Hindlimb muscle (tissue), 1 donor: ENCODE data around the gene H1-8. TPM values are rescaled to one million over a fixed set of nuclear protein-coding genes. Genes with fewer than 3 reads are reported as not detected.
"Not testable (repeated sequence)": the region's sequence is repeated elsewhere in the genome, so short reads cannot be mapped to it uniquely, and the experiment has no call there.

ENCODE experiments used
- DNase-seq: peaks from one replicate; pipeline ENCODE4 v3.0.0-alpha.2; 2013
- polyA plus RNA-seq: library from polyadenylated mRNA; unstranded; fragments of 120-200 nt; gene quantifications from one replicate; pipeline ENCODE4 v1.2.1, GENCODE V29; 2013; ENCODE audit not compliant: insufficient read length

Gene H1-8
- polyA plus RNA-seq, 1 donor, result not detected

DNA sequence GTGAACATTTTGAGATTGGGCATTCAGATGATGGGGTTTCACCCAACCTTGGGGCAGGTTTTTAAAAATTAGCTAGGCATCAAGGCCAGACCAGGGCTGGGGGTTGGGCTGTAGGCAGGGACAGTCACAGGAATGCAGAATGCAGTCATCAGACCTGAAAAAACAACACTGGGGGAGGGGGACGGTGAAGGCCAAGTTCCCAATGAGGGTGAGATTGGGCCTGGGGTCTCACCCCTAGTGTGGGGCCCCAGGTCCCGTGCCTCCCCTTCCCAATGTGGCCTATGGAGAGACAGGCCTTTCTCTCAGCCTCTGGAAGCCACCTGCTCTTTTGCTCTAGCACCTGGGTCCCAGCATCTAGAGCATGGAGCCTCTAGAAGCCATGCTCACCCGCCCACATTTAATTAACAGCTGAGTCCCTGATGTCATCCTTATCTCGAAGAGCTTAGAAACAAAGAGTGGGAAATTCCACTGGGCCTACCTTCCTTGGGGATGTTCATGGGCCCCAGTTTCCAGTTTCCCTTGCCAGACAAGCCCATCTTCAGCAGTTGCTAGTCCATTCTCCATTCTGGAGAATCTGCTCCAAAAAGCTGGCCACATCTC, 8.4 kb upstream of the H1-8 start:
- DNase-seq, result no peak

DNA sequence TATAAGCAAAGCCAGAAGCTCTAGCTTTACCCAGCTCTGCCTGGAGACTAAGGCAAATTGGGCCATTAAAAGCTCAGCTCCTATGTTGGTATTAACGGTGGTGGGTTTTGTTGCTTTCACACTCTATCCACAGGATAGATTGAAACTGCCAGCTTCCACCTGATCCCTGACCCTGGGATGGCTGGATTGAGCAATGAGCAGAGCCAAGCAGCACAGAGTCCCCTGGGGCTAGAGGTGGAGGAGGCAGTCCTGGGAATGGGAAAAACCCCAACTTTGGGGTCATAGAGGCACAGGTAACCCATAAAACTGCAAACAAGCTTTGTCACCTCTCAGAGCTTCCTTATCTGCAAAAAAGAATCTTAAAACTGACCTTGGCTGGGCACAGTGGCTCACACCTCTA, 7.9 kb upstream of the H1-8 start:
- no peak for DNase-seq

DNA sequence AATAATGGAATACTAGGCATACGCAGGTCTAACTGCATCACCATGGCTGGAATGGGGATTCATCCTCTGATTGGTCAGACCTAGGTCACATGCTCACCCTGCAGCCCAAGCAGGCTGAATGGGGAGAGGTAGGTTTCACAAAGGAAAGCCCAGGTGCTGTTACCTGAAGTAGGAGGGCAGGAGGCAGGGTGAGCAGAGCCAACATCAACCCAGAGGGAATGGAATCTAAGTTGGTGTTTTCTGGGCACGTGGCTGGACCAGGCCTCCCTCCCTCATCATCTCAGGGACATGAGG, 6.7 kb upstream of the H1-8 start:
- no peak for DNase-seq

DNA sequence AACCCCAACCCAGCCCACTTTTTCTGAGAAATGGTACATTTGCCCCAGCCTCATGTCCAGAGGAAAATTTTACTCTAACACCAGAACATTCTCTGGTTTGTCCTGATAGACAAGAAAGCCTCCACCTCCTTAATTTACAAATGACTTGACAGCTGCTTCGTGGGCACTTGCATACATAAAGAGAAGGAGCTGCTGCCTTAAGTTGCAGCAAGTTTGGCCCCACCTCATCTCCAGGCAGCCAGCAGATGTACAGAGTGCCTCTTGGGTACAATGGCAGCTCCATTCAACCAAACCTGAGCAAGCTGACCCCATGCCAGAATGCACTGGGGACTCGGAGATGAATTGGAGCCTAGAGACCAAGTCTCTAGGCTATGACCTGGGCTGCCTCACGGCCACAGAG, 6.2 kb upstream of the H1-8 start:
- no peak for DNase-seq

DNA sequence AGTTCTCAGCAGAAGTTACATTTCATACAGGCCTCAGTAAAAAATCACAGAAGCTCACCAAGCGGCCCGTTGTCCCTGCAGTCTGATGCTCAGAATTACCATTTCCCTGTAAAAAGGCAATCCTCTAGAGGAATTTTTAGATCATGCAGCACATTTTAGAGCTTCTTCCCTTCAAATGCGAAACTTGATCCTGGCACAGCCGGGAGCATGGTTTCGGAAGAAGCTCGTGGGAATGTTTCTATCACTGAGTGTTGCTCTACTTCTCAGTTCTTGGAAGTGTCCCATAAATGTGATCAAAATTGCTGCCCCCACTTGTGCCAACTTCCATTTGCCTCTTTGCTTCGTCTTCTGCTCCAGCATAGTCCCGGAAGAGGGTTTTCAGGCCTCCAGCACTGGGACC, 3.8 kb upstream of the H1-8 start:
- DNase-seq, result no peak

DNA sequence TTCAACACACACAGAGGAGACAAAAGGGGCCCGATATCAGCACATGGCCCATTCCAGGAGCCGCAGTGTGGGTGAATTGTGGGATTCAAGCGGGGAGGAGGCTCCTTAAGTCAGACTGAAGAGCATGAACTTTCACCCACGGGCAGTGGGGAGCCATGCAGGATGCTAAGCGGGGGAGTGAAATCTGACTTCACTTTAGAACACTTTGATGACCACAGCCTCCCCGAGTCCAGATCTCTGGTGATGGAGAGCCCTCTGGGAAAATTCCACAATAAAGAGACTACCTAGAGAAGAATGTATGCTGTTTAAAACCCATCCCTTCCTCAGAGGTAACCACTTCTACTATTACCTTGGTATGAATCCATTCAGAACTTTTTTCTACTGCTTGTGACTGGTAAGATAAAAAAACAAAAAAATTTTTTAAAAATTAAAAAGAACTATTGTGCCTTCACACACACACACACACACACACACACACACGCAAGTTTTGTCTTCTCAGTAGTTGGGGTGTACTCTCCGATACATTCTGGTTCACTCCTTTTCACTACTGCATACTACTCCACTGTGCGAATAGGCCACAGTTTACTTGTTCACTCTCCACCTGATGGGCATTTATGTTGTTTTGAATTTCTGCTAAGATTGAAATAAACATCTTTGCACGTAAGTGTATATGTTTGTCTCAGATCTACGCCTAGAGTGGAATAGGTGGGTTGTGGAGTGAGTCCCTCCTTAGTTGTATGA, 2.0 kb upstream of the H1-8 start:
- no peak for DNase-seq

DNA sequence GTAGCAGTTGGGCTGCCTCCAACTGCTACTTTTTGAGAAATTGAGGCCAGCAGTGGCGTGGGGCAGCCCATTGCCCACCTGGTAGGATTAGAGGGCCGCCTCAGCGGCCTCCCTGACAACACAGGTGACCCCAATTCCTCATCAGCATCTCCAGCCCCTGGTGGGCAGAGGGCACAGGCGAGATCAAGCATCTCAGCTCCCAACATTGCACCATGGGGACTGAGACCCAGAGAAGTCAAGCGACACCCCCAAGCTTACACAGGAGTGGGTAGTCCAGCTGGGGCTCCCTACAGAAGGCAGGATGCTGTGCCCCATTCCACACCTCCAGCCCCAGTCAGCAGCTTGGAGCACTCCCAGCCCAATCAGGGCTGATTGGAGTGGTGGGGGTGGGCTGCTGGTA, 228 bp upstream of the H1-8 start:
- no peak for DNase-seq

DNA sequence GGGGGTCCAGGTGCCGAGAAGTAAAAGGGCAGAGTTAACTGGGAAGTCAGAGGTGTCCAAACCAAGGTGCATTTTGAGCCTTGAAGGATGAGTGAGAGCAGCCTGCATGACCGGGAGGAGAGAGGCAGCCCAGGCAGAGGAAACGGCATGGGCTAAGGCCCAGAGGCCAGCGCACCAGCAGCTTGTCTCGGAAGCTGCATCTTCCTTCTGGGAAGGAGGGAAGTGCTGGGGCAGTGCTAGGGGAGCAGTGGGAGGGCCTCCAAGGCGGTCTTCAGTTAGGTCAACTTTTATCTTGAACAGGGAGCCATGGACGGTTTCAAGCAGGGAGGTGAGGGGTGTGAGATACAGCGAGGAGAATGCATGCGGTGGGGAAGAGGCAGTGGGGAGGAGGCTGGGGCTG, 1.0 kb downstream of the H1-8 start:
- no peak for DNase-seq

DNA sequence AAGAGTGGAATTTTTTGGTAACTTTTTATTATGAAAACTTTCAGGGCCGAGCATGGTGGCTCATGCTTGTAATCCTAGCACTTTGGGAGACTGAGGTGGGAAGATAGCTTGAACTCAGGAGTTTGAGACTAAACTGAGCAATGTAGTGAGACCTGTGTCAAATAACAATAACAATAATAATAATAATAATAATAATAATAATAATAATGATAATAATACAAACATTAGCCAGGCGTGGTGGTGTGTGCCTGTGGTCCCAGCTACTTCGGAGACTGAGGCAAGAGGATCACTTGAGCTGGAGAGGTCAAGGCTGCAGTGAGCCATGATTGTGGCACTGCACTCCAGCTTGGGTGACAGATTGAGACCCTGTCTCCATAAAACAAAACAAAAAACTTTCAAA, 3.0 kb downstream of the H1-8 start:
- not testable (repeated sequence) for DNase-seq

DNA sequence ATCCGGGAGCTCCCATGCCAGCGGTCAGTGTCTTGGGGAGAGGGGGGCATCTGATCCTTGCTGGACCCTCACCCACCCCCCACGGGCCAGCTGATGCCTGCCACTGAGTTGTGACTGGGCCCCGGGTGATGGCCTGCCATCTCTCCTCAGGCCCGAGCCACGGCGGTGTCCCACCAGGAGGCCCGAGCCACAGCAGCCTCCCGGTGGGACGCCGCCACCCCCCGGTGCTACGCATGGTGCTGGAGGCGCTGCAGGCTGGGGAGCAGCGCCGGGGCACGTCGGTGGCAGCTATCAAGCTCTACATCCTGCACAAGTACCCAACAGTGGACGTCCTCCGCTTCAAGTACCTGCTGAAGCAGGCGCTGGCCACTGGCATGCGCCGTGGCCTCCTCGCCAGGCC, 4.3 kb downstream of the H1-8 start:
- no peak for DNase-seq

DNA sequence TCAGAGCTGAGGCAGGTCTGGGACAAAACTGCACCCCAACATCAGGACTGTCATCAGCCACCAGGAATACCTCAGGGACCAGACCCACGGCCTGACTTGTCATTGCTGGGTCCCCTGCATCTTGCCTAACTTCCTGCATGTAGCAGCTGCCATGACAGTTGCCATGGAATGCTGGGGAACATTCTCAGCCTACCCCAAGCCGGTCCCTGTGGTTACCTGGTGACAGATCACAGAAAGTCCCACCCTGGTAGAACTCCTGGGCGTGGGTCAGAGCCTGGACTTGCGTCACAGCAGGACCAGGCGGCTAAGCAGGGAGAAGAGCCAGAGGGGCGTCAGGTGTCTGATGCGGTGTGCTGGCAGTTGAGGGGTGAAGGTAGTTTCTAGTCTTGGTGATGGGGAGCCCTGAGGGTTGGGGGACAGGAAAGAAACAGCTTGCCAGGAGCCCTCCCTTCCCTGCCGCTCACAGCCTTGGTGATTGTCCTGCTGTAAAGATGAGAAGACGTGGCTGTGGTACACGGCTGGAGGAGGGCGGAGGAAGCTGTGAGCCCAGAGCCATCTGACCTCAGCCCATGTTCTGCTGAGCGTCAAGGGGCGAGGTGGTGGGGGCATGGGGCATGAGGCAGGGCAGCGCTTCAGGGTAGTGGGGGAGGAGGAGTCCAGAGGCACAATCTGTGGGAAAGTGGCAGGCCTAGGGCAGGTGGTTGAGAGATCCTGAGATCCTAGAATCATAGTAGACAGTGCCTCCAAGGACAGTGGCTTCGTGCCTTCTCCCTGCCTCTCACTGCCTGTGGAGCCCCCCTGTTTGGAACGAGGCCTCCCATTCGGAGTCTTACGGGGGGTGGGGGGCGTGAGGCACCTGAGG, 5.4 kb downstream of the H1-8 start:
- no peak for DNase-seq

DNA sequence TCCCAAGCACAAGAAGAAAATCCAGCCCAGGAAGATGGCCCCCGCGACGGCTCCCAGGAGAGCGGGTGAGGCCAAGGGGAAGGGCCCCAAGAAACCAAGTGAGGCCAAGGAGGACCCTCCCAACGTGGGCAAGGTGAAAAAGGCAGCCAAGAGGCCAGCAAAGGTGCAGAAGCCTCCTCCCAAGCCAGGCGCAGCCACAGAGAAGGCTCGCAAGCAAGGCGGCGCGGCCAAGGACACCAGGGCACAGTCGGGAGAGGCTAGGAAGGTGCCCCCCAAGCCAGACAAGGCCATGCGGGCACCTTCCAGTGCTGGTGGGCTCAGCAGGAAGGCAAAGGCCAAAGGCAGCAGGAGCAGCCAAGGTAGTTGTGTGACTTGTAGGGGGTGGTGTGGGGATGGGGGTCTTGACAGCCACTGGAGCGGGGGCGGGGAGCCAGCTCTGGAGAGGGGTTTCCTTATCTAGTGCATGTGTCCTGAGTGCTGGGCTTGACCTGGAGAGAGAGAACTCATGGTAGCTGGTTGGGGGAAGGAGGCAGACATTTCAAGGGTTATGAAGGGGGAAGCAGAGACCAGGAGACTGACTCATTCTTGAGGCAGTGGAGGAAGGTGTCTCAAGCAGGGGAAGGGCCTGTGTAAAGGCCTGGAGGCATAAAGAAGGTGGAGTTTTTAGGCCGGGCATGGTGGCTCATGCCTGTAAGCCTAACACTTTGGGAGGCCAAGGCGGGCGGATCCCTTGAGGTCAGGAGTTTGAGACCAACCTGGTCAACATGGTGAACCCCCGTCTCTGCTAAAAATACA, 6.2 kb downstream of the H1-8 start:
- no peak for DNase-seq

DNA sequence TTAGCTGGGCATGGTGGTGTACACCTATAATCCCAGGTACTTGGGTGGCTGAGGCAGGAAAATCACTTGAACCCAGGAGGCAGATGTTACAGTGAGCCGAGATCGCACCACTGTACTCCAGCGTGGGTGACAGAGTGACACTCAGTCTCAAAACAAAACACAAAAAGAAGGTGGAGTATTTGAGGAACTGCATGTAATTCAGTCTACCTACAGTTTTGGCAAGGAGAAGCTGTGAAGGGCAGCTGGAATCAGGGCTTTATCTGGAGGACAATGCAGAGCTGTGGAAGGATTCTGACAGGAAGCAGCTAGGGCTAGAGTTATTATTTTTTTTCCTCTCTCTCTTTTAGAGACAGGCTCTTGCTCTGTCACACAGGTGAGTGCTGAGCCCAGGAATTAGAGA, 6.8 kb downstream of the H1-8 start:
- no peak for DNase-seq

DNA sequence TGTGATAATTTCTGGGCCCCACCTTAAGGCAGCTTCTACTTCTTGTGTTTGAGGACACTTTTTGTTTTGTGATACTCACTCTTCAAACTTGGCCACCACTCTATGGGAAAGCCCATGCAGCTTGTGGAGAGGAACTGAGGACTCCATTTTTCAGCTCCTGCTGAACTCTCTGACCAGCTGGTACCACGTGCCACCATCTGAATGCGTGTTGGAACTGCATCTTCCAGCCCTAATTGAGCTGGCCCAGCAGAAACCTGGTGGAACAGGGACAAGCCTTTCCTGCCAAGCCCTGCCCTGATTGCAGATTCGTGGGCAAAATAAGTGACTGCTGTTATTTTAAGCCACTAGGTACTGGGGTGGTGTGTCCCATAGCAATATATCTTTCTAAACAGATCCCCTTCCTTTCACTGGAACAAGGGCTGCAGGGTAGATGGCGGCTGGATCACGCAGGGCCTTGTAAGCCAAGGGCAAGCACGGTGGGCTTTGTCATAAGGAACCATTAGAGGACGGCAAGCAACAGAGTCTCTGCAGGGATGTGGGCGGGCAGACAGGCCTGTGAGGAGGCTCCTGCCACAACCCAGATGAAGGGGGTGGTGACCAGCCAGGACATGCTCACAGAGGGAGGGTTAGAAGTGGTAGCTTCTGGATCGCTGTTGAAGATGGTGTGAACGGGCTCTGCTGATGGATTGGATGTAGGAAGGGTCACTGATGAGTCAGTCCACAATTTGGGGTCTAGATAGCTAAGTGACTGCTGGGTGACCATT, 9.5 kb downstream of the H1-8 start:
- DNase-seq, result no peak

DNA sequence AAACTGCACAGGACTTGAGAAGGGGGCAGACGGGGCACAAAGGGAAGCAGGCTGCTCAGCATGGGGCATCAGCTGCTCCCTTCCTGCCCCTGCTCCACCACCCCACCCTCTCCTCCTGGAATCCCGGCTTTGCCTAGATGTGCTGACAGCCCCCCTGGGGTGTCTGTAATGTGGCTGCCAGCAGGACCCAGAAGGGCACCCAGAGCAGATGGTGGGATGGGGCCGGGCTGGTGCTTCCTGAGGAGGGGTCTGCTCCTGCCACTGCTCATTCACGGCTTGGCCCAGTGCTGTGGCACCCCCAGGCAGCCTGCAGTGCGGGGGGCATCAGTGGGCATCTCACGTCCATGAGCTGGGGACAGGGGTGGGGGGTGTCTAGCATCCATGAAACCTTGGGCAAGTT, 10.2 kb downstream of the H1-8 start:
- no peak for DNase-seq

DNA sequence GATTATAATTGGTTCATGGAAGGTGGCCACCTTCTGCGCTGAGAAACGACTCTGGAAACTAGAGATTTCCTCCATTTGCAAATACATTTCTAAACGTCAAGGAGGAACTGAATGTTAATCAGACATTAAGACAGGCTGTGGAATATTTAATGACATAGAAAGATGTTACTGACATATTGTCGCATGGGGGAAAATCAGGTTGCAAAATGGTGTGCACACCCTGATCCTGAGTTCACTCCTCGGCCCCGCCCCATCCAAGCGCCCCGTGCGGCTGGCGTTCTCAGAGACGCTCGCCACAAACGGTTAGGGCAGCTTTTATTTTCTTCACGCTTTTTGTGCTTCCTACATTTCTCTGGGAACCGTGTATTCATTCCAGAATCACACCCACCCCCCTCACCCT, 10.7 kb downstream of the H1-8 start:
- no peak for DNase-seq

DNA sequence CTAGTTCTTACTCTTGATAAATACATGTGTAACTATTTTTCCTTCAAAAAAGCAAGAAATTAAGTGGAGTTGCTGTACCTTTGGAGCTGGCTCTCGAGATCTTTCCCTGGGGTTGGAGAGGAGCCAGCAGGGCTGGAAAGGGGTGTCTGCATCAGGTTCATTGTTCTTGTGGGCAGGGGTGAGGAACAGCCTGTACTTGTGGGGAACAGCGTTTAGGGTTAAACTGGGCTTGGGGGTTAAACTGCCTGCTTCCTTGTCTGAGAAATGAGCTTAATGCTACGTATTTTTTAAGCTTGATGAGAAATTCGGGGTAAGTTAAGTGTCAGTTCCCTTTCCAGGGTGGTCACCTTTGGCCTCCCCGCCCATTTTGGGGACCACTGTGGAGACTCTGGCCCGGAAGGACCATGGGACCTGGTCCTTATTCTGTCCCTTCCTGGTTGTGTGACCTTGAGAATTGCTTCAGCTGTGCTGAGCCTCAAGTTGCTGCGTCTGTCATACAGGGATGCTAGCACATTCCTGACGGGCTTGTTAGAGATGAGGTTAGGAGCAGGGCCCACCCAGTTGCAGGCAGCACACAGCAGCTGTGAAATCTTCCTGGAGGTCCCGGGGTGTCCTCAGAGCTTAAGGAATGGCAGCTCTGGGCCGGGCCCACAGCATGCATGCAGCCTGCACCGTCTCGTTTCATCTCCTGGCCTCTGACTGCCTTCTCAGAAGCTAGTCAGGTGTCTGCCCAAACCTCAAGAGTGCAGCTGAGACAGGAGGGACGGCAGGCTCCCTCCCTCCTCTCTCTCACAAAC, 11.6 kb downstream of the H1-8 start:
- DNase-seq, result no peak

DNA sequence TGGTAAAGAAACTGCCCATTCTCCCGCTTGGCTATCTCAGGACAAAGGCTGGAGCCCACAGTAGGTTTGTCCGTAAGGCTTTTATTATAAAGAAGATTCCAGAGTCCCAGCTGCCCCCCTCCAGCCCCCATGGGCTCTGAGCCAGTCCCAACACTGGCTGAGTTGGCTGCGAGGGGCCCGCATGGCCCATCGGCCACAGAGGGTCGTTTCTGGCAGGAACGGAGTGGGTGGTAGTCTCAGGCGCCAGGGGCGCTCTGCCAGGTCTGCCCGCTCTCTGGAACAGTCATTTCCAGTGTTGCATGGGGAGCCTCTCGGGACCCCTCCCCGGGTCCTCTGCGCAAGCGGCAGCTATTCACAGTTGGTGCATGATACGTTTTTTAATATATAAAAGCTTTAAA, 12.2 kb downstream of the H1-8 start:
- no peak for DNase-seq

DNA sequence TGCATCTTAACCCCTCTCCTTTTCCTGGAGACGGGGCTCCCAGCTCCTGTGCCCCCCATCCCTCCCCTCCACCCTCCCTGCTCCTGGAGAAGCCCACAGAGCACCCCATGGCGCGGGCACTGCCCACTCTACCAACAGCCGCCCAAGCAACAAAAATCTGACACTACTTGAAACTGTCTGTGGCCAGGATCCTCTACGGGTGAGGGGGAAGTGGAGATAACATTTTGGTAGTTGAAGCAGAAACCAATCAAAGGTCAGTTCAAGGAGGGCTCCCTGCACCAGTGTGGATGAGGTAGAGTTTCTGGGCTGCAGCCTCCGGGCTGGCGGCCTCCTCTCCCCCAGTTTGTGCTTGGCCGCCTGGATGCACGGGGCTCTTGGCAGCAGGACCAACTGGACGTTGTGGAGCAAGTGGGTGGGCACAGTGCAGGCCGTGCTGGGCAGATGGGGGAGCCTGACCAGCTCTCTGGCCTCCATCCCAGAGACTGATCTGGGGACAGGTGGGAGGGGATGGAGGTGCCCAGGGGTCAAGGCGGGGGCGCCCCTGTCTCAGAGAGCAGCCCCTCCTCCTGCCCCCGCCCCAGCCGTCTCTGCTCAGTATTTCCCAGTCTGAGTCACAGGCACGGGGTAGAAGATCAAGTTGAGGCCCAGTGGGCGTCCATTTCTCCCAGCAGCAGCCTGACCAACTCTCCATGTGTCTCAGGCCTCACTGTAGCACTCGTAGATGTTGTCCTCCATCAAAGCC, 12.8 kb downstream of the H1-8 start:
- no peak for DNase-seq

DNA sequence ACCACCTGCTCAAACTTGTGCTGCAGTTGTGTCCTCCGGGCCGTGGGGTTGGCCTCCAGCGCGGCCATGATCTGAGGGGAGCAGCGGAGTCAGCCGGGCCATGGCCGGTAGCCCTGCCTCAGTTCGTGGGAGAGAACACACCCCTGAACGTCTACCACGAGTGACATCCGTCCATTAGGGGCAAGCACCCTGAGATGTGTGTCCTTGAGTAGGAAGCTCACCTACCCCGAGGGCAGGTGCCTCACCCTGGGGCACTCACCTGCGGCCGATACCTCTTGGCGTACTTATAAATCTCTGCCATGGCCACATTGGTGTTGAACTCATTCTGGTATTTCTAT, 13.4 kb downstream of the H1-8 start:
- no peak for DNase-seq
